Vagina (tissue), 2 donors: Measurements from ENCODE around the gene GPR142.

Source experiments
- POLR2AphosphoS5 ChIP-seq, 2 donors: sonication (generic); formaldehyde crosslinking; IDR thresholded peaks; one replicate each; pipeline ENCODE4 v1.9.0; 2017; ENCODE audit warnings: antibody characterized with exemption in 2 of 2, mild to moderate bottlenecking in 2 of 2, low read depth in 1 of 2; ENCODE audit not compliant: insufficient read depth in 1 of 2
- TF ChIP-seq, protein P1 (sequence below), 3 experiments: fragments of 450-650 bp in 2 of 3; fragments of 200-600 bp in 1 of 3; sonication (generic) in 1 of 3; IDR thresholded peaks; one replicate each; pipeline ENCODE4 v1.5.1; 2017 to 2019; ENCODE audit warnings: antibody characterized with exemption in 3 of 3, mild to moderate bottlenecking in 2 of 3, moderate library complexity in 2 of 3

DNA sequence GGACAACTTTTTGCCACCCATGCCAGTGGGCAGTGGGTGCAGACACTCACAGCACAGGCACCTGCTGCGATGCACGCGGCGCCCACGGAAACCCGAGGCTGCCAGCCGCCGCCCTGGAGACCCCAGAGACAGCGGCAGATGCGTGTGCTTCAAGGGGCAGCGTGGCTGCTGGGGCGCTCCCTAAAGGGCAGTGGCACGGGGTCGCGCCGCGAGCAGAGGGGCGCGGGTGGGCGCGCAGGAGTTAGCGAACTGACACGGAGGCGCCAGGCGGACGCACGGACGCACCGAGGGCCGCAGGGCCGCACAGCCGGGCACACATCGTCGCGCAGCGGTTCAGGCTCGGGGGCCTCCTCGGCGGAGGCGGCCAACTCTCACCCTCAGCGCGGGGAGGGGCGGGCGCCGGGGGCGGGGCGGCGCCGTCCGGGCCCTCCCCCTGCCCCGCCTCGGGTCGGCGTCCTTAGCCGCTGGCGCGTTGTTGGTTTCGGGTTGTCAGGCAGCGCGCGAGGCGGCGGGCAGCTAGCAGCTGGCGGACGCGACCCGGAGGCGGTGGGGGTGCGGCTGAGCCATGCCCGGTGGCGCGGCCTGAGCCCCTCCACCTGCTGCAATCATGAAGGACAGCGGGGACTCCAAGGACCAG, 41.4 kb upstream of the GPR142 start, which contains the start of gene KIF19:
- TF ChIP-seq, protein P1, sequence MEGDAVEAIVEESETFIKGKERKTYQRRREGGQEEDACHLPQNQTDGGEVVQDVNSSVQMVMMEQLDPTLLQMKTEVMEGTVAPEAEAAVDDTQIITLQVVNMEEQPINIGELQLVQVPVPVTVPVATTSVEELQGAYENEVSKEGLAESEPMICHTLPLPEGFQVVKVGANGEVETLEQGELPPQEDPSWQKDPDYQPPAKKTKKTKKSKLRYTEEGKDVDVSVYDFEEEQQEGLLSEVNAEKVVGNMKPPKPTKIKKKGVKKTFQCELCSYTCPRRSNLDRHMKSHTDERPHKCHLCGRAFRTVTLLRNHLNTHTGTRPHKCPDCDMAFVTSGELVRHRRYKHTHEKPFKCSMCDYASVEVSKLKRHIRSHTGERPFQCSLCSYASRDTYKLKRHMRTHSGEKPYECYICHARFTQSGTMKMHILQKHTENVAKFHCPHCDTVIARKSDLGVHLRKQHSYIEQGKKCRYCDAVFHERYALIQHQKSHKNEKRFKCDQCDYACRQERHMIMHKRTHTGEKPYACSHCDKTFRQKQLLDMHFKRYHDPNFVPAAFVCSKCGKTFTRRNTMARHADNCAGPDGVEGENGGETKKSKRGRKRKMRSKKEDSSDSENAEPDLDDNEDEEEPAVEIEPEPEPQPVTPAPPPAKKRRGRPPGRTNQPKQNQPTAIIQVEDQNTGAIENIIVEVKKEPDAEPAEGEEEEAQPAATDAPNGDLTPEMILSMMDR (IDR thresholded peaks at IDR 0.05) = no peak
- no peak for TF ChIP-seq POLR2AphosphoS5 (IDR thresholded peaks at IDR 0.05; ENCODE audit: insufficient read depth in 1 of 2, low read depth in 1 of 2)
